HG03521 (cell line): ENCODE measurements around the gene TES.
"Not testable (repeated sequence)": the region's sequence is repeated elsewhere in the genome, so short reads cannot be mapped to it uniquely, and the experiment has no call there.

ENCODE experiments used
- ATAC-seq: cut with Tn5 transposase; IDR thresholded peaks from one replicate; pipeline ENCODE4 v1.9.1; 2021; ENCODE audit warnings: mild to moderate bottlenecking, moderate library complexity; ENCODE audit not compliant: unreplicated experiment

The TES gene

GRCh38 chr7:116210345-116211005 is at the start of gene TES:
TSS of gene TES (plus strand) at chr7:116210539. CDS start at chr7:116210708, 169 bp downstream.
- ATAC-seq = peak; percentile 84

- no peak for ATAC-seq
Observed at GRCh38 chr7:116161728-116162127, 48.6 kb upstream of the TES start.

GRCh38 chr7:116162254-116162653 is 48.1 kb upstream of the TES start:
- no peak for ATAC-seq

GRCh38 chr7:116162992-116163391 is 47.3 kb upstream of the TES start:
- ATAC-seq = no peak

GRCh38 chr7:116164552-116165306 is 45.6 kb upstream of the TES start:
- ATAC-seq = no peak

- peak; percentile 75 for ATAC-seq
Observed at GRCh38 chr7:116165717-116166116, 44.6 kb upstream of the TES start.

- no peak for ATAC-seq
Observed at GRCh38 chr7:116166156-116166555, 44.2 kb upstream of the TES start.

- ATAC-seq = no peak
Observed at GRCh38 chr7:116167177-116167576, 43.2 kb upstream of the TES start.

GRCh38 chr7:116169060-116169459 is 41.3 kb upstream of the TES start:
- ATAC-seq = no peak

- no peak for ATAC-seq
Observed at GRCh38 chr7:116170180-116170579, 40.2 kb upstream of the TES start.

GRCh38 chr7:116171094-116171493 is 39.2 kb upstream of the TES start:
- no peak for ATAC-seq

- ATAC-seq = no peak
Observed at GRCh38 chr7:116172353-116172752, 38.0 kb upstream of the TES start.

GRCh38 chr7:116173051-116174028 is 37.0 kb upstream of the TES start:
- ATAC-seq = no peak

- ATAC-seq = not testable (repeated sequence)
Observed at GRCh38 chr7:116175095-116175494, 35.2 kb upstream of the TES start.

GRCh38 chr7:116176226-116176625 is 34.1 kb upstream of the TES start:
- ATAC-seq = no peak

GRCh38 chr7:116177009-116177408 is 33.3 kb upstream of the TES start:
- ATAC-seq = no peak

GRCh38 chr7:116180302-116180701 is 30.0 kb upstream of the TES start:
- ATAC-seq = peak; percentile 92

- no peak for ATAC-seq
Observed at GRCh38 chr7:116182023-116182422, 28.3 kb upstream of the TES start.

- no peak for ATAC-seq
Observed at GRCh38 chr7:116185450-116185849, 24.9 kb upstream of the TES start.

GRCh38 chr7:116185956-116186355 is 24.4 kb upstream of the TES start:
- no peak for ATAC-seq

GRCh38 chr7:116187400-116187799 is 22.9 kb upstream of the TES start:
- no peak for ATAC-seq
